NCI-H526 treated with DMSO at 0.1 percent for 48 hours (cell line): ENCODE data around the gene PDGFA.

Experiments
- DNase-seq: peaks from one replicate; lab custom pipeline; 2025; lab: John Stamatoyannopoulos, UW

The PDGFA gene

DNA sequence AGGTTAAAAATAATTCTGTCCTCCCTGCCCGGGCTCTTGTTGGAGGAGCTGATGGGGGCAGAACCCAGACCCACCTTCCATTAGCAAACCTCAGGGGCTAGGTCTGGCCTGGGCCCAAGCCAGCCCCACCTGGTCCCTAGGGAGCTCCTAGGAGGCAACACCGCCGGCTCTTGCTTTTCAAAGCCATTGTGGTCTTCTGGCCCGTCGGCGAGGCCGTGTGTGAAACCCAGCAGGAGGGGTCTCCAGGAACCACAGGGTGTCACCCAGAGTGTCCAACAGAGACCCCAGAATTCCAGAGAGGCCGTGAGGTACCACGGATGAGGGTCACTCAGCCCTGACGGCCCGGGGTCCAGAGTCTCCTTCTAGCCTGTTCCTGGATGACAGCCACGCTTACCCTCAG, 16.6 kb upstream of the PDGFA start:
- DNase-seq, result no peak

DNA sequence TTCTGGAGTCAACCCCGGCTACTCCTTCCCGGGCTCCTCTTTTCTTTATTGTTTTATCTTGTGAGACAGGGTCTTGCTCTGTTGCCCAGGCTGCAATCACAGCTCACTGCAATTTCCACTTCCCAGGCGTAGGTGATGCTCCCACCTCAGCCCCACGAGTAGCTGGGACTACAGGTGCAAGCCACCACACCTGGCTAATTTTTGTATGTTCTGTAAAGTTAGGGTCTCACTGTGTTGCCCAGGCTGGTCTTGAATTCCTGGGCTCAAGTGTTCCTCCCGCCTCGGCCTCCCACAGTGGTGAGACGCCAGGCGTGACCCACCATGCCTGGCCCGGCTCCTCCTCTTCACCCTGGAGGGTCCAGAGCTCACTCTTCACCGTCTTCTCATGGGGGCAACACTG, 15.3 kb upstream of the PDGFA start:
- DNase-seq, result no peak

DNA sequence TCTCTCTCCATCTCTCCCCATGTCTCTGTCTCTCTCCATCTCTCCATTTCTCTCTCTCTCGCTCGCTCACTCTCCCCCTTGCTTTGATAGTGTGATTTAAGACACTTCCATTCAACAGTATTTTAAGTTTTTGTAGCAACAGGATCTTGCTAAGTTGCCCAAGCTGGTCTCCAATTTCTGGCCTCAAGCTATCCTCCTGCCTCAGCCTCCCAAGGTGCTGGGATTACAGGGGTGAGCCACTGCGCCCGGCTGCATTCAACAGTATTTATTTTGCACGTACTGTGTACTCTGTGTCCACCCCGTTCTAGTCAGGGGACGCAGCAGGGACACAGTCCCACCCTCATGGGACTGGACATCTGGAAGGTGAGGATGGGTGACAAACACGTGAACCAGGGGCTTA, 14.4 kb upstream of the PDGFA start:
- no peak for DNase-seq

DNA sequence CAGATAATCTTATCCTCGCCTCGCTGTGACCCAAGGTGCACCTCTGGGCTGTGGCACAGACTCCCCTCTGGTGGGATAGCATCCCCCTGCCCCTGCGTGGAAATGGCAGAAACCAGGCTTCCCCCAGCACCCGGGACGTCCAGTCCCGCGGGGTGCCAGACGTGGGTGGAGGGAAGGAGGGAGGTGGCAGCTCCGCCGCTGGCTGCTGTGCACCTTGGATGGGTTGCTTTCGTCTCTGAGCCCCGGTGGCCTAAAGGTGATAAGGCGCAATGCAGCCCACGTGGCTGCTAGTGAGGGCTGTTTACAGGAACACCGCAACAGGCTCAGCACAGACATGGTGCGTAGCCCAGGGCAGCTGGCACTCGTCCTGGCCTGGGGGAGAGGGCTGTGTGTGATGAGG, 13.6 kb upstream of the PDGFA start:
- DNase-seq, result no peak

DNA sequence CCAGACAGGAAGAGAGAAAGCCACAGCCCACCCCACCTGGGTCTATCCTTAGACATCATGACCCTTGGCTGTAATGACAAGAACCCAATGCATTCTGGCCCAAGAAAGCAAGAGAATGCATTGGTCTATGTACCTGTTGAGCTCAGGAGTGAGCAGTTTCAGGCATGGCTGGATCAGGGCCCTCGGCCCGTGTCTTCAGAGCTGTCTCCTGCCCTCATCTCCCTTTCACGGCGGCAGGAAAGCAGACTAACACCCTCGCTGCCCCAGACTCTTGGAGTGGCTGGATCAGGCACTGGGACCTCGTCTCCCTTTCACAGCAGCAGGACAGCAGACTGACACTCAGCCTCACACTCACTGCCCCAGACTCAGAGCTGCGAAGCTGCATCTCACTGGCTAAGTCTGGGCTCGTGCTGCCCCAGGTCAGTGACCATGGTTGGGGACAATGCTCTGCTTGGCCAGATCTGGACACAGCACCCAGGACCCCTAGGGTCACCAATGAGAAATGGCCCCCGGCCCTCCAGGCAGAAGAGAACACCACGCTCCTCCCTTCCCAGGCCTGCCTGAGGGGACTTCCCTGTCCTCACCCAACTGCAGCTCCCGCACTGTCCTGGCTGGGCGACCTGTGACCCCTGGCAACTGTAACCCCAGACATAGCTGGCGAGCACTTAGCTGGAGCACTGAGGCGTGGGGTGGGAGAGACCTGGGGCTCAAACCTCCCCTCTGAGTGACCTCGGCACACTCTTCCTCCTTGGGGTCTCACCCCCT, 12.9 kb upstream of the PDGFA start:
- no peak for DNase-seq

GRCh38 chr7:531777-532176, 12.1 kb upstream of the PDGFA start:
- no peak for DNase-seq

DNA sequence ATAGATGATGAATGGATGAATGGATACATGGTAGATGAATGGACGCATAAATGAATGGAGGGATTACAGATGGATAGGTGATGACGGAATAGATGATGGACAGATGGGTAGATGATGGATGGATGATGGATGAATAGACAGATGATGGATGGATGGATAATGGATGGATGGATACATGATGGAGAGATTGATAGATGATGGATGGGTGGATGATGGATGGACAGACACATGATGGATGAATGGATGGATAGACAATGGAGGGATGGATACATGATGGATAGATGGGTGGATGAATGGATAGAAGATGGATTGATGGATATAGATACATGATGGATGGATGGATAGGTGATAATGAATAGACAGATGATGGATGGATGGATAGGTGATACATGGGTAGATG, 8.8 kb upstream of the PDGFA start:
- DNase-seq, result no peak

GRCh38 chr7:527723-528122, 8.1 kb upstream of the PDGFA start:
- DNase-seq, result no peak

- DNase-seq, result no peak
Observed at GRCh38 chr7:526460-527034, 6.9 kb upstream of the PDGFA start.

DNA sequence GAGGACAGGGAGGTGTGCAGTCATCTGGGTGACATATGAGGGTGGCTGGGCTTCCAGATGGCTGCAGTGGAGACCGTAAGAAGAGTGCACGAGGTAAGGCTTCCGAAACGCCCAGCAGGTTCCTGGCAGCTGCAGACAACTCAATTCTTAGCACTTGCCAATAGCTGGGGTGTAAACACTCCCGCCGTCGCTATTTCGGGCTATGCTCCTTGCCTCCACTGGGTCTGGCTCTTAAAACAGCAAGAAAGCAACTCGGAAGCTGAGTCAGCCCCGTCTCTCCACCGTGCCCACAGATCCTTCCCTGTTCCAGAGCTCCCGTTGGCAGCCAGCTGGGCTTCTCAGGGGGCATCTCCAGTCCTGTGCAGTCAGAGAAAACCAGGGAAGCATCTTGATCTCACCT, 6.1 kb upstream of the PDGFA start:
- no peak for DNase-seq

GRCh38 chr7:524800-525199, 5.2 kb upstream of the PDGFA start:
- no peak for DNase-seq

DNA sequence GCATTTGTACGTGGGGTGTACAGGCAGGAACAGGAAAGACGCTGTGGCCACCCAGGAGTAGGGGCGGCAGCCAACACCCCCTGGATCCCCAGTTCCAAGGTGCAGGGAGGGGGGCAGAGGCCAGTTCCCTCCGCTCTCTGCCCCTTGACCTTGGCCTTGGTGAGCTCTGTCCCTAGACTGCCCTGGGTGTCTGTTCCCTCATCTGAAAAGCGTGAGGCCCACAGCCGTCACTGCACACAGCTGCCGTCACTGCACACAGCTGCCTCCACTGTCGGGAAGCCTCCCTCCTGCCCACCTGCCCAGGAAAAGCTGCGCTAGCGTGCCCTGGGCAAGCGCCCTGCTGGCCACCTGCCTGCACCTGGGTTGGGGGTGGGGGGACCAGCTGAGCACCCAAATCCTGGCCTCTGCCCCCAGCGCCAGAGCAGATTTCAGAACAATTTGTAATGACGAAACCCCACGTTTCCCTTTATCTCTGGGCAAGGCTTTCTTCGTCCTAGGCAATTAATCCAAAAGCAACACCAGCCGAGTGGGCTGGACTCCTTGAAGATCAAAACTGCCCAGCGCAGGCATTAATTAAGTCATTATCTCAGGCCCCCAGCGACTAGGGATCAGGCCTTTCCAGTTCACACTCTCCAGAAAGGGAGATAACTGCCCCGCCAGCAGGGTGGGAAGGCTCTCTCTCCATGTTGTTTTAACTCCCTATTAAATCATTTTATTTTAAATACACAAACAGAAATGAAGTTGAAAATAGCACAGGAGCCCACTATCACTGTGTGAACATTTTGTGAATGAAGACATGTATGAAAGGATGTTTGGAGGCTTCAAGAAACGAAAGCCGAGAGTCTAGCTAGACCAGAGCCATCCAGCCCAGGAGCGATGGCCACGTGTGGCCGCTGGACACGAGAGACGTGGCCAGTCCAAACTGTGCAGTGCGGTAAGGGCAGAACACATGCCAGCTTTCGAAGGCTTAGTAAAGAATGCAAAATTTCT, 4.0 kb upstream of the PDGFA start:
- DNase-seq, result no peak

- DNase-seq, result no peak
Observed at GRCh38 chr7:522951-523314, 3.3 kb upstream of the PDGFA start.

DNA sequence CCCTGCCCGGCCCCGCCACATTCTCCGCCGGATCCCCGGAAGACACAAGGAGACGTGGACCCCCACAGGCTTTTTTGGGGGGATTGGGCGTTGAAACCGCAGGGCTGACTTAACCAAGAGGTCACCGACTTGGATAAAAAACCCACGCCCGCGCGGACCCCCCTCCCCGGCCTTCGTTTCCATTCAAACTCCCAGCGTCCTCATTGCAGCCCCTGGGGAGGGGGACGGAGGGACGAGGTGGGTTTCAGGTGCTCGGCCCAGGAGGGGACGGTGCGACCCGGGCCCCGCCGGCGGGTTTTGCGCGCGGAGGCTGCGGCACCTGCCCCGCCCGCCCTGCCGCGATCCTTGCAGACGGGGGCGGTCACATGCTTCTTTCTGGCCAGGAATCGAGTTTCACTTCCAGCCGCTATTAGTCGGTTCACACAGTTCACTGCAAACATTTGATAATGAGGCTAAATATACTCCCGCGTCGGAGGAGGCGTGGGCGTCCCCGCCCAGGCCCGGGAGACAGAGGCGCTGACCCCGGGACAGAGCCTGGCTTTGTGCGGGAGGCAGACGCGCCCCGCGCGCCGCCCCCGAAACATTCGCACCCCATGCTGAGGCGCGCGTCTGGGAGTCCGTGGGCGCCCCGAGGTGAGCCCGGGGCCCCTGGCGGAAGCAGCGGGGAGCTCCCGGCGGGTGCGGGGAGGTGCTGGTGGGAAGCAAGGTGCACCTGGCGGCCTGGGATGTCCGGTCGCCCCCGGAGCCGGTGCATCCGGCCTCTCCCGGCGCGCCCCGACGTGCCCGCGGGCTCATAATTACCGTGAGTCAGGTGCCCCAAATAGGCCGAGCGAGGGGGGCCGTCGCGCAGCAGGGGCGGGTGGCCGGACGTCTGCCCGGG, 2.7 kb upstream of the PDGFA start:
- DNase-seq, result no peak

DNA sequence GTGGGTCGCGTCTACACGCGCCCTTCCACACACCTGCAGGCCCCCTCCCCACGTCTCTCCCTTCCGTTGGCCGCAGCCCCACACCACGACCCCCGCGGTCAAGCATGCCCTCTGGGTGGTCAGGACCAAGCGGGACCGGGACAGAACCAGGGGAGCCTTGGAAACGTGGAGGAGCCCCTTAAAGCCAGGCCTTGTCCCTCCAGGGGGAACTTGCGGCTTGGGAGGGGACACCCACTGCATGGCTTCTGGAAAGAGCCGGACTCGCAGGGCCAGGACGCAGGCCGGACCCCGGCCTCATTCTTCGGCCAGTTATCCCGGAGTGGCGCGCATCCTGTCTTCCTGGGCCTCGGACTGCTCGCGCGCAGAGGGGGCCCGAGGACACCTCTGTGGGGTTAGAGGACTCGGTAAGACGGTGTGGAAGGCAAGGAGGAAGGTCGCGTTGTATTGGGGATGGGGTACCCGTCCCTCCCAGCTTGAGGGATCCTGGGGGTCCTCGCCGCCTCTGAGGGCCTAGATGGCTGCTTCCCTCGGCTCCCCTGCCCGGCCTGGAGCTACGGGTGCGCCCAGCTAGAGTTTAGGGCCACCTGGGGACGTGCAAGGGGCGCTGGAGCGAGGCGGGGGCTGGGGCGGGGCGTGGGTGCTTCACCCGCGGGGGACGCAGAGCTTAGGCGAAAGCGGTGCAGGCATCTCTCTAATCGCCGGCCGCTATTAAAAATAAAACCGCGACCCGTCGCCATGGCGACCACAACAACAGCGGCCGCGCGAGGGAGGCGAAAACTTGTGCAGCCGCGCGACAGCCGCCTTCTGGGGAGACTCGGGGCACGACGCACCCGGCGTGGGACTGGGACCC, 1.8 kb upstream of the PDGFA start:
- DNase-seq, result no peak

GRCh38 chr7:520503-521161, 986 bp upstream of the PDGFA start:
- no peak for DNase-seq

GRCh38 chr7:518630-519483, 789 bp downstream of the PDGFA start:
- DNase-seq, result peak; percentile 68

- no peak for DNase-seq
Observed at GRCh38 chr7:517774-518629, 1.6 kb downstream of the PDGFA start.
